ENCODE results near the gene BAZ2B. TPM values are rescaled to one million over a fixed set of nuclear protein-coding genes. Genes with fewer than 3 reads are reported as not detected.

Gene BAZ2B
- total and polyA plus RNA-seq, 9 of the 15 experiments (the other 6 are each of a cell fraction or from before 2014, with no cell fraction given) = 7.5 to 38.6 (median 19.8) TPM

GRCh38 chr2:159615367-159616285 is 722 bp downstream of the BAZ2B start (continued):
- TF ChIP-seq POLR2AphosphoS5 (IDR thresholded peaks at IDR 0.05; ENCODE audit: control insufficient read depth, insufficient read depth, low read depth, low read length) (peak; percentile 90), TEAD1 (CRISPR knock-in tag; IDR thresholded peaks at IDR 0.05) (peak in 1 of 2 experiments; percentile 15; a peak in 1 of 4 replicates), MLX (CRISPR knock-in tag; conservative IDR thresholded peaks at IDR 0.05) (no peak), ZBTB7A (IDR thresholded peaks at IDR 0.05; ENCODE audit: borderline replicate concordance, control insufficient read depth, low read depth, low read length) (peak; percentile 79), ZBTB11 (CRISPR knock-in tag; IDR thresholded peaks at IDR 0.05) (no peak; a peak in 1 of 6 replicates), MCM5 (IDR thresholded peaks at IDR 0.05; ENCODE audit: low read depth) (no peak), CXXC5 (CRISPR knock-in tag; IDR thresholded peaks at IDR 0.05) (peak; percentile 62), THRA (IDR thresholded peaks at IDR 0.05) (no peak), ZFX (CRISPR knock-in tag; IDR thresholded peaks at IDR 0.05) (peak; percentile 90), RAD21 (CRISPR knock-in tag; conservative IDR thresholded peaks at IDR 0.05 in 1 of 2, IDR thresholded peaks at IDR 0.05 in 1 of 2) (no peak), ZNF584 (CRISPR knock-in tag; IDR thresholded peaks at IDR 0.05; ENCODE audit: low read depth) (no peak), PRDM10 (IDR thresholded peaks at IDR 0.05; ENCODE audit: partially characterized antibody) (peak; percentile 95)

Data from K562 (cell line).